K562 (cell line): ENCODE measurements around the gene CRB2. TPM values are rescaled to one million over a fixed set of nuclear protein-coding genes. Genes with fewer than 3 reads are reported as not detected.
A peak's percentile ranks its signal among the peaks of the same experiment; 100 is the strongest.

Experiments
- ATF1 ChIP-seq, 2 experiments: fragments of 450-650 bp in 1 of 2; IDR thresholded peaks; 2 replicates each; pipeline ENCODE4 v1.6.1; 2016; ENCODE audit warnings: missing compliant biosample characterization in 1 of 2, missing genetic modification characterization in 1 of 2
- ATF2 ChIP-seq: sonication (generic); formaldehyde crosslinking; IDR thresholded peaks from 2 replicates; pipeline ENCODE4 v1.8.1; 2022; ENCODE audit warnings: missing genetic modification reagents
- BRD9 ChIP-seq: fragments of 450-650 bp; IDR thresholded peaks from 2 replicates; pipeline ENCODE4 v1.6.1; 2018; ENCODE audit warnings: low read depth; ENCODE audit not compliant: partially characterized antibody
- CBX1 ChIP-seq: sonication (generic); IDR thresholded peaks from 2 replicates; pipeline ENCODE4 v1.6.1; 2016; ENCODE audit warnings: antibody characterized with exemption, low read depth, mild to moderate bottlenecking
- EHMT2 ChIP-seq: fragments of 450-650 bp; IDR thresholded peaks from 2 replicates; pipeline ENCODE4 v1.6.1; 2018; ENCODE audit warnings: antibody characterized with exemption
- EP300 ChIP-seq: IDR thresholded peaks from 2 replicates; pipeline ENCODE4 v1.6.1; 2012; ENCODE audit warnings: low read length, improper control_type of control experiment
- FOXP1 ChIP-seq: sonication (generic); formaldehyde crosslinking; IDR thresholded peaks from 2 replicates; pipeline ENCODE4 v1.8.0; 2022; ENCODE audit warnings: mild to moderate bottlenecking, missing genetic modification reagents
- HDGF ChIP-seq: fragments of 450-650 bp; IDR thresholded peaks from 2 replicates; pipeline ENCODE4 v1.6.1; 2016
- ILK ChIP-seq: fragments of 450-650 bp; IDR thresholded peaks from 2 replicates; pipeline ENCODE4 v1.6.1; 2016; ENCODE audit warnings: missing genetic modification characterization, low read depth, mild to moderate bottlenecking, missing compliant biosample characterization, moderate library complexity, borderline replicate concordance
- KDM4B ChIP-seq, 2 experiments: fragments of 450-650 bp in 1 of 2; sonication (generic) in 1 of 2; IDR thresholded peaks; 2 replicates each; pipeline ENCODE4 v1.6.1; 2016 to 2017; ENCODE audit warnings: borderline replicate concordance in 2 of 2, antibody characterized with exemption in 1 of 2, low read depth in 1 of 2, mild to moderate bottlenecking in 1 of 2
- KLF1 ChIP-seq: fragments of 450-650 bp; IDR thresholded peaks from 2 replicates; pipeline ENCODE4 v1.6.1; 2016; ENCODE audit warnings: missing genetic modification characterization, missing compliant biosample characterization
- MITF ChIP-seq: IDR thresholded peaks from 2 replicates; pipeline ENCODE4 v1.6.1; 2014; ENCODE audit warnings: antibody characterized with exemption
- NBN ChIP-seq: fragments of 450-650 bp; IDR thresholded peaks from 2 replicates; pipeline ENCODE4 v1.6.1; 2016; ENCODE audit warnings: low read depth, mild to moderate bottlenecking
- NONO ChIP-seq, 2 experiments: fragments of 200-400 bp in 1 of 2; fragments of 450-650 bp in 1 of 2; formaldehyde crosslinking in 1 of 2; IDR thresholded peaks; 2 replicates each; pipeline ENCODE4 v1.6.1; 2017; ENCODE audit warnings: low read depth in 2 of 2, mild to moderate bottlenecking in 2 of 2, moderate library complexity in 2 of 2, low read length in 1 of 2
- NUFIP1 ChIP-seq: fragments of 450-650 bp; IDR thresholded peaks from 2 replicates; pipeline ENCODE4 v1.6.1; 2018; ENCODE audit not compliant: partially characterized antibody
- PRMT5 ChIP-seq: sonication (generic); formaldehyde crosslinking; IDR thresholded peaks from 2 replicates; pipeline ENCODE4 v1.5.0; 2020; ENCODE audit warnings: missing genetic modification reagents
- RAD51 ChIP-seq: fragments of 450-650 bp; IDR thresholded peaks from 2 replicates; pipeline ENCODE4 v1.7.1; 2016; ENCODE audit warnings: low read depth, mild to moderate bottlenecking, borderline replicate concordance
- RBFOX2 ChIP-seq: fragments of 200-400 bp; formaldehyde crosslinking; IDR thresholded peaks from 2 replicates; pipeline ENCODE4 v1.6.1; 2017; ENCODE audit warnings: low read depth, mild to moderate bottlenecking, low read length, moderate library complexity
- TEAD4 ChIP-seq, 2 experiments: sonication (generic) in 1 of 2; formaldehyde crosslinking in 1 of 2; IDR thresholded peaks; 2 replicates each; pipeline versions ENCODE4 v1.6.1 to v1.8.0; 2012 to 2022; ENCODE audit warnings: borderline replicate concordance in 1 of 2, inconsistent platforms in 1 of 2, low read length in 1 of 2, mild to moderate bottlenecking in 1 of 2, missing genetic modification reagents in 1 of 2
- ZMIZ1 ChIP-seq, 2 experiments: fragments of 150-350 bp in 1 of 2; IDR thresholded peaks; 2 replicates each; pipeline ENCODE4 v1.6.1; 2012 to 2016; ENCODE audit warnings: low read depth in 2 of 2, low read length in 2 of 2, mild to moderate bottlenecking in 1 of 2, moderate library complexity in 1 of 2
- ZNF197 ChIP-seq: fragments of 200-800 bp; sonication (Bioruptor generic); IDR thresholded peaks from 2 replicates; pipeline ENCODE4 v1.6.1; 2016; ENCODE audit warnings: low read depth, missing genetic modification characterization, missing compliant biosample characterization
- polyA plus RNA-seq, 8 experiments: library from polyadenylated mRNA; depleted of rRNA in 4 of 8; stranded (reverse) in 5 of 8; unstranded in 3 of 8; fragments of >200 nt; fragmentation: Nextera tagmentation in 2 of 8; fragmentation: Illumina TruSeq in 1 of 8; extraction: Ambion mirVana in 2 of 8; extraction: Trizol in 1 of 8; gene quantifications; 2 replicates each; pipeline versions ENCODE4 v1.2.1 to v1.2.3, GENCODE V29; 2011 to 2014; ENCODE audit warnings: inconsistent platforms in 1 of 8, missing spikeins in 1 of 8
- total RNA-seq, 7 experiments: library from RNA; depleted of rRNA in 6 of 7; stranded (reverse); fragments of >200 nt in 6 of 7; fragmentation: Illumina TruSeq in 2 of 7; extraction: Trizol in 2 of 7; gene quantifications; 2 replicates each; pipeline versions ENCODE4 v1.2.1 to v1.2.3, GENCODE V29; 2011 to 2021; ENCODE audit warnings: low replicate concordance in 1 of 7

Gene CRB2
- total and polyA plus RNA-seq, 9 of the 15 experiments (the other 6 are each of a cell fraction or from before 2014, with no cell fraction given): 0.13 to 1.2 (median 0.25) TPM; not detected in 2

GRCh38 chr9:123343443-123344191 lies 12.4 kb upstream of the CRB2 start (continued):
- TF ChIP-seq ZMIZ1 (IDR thresholded peaks at IDR 0.05; ENCODE audit: low read depth in 2 of 2, low read length in 2 of 2): no peak
- TF ChIP-seq TEAD4 (IDR thresholded peaks at IDR 0.05; ENCODE audit: low read length): no peak; the same call in 1 of the 2 replicates
- no peak for TF ChIP-seq TEAD4 (CRISPR knock-in tag; IDR thresholded peaks at IDR 0.05; ENCODE audit: borderline replicate concordance)
- TF ChIP-seq FOXP1 (CRISPR knock-in tag): no peak
- TF ChIP-seq KDM4B (IDR thresholded peaks at IDR 0.05; ENCODE audit: borderline replicate concordance in 2 of 2, low read depth in 1 of 2): peak in 1 of 2 experiments; percentile 40; a peak in 1 of 4 replicates
- TF ChIP-seq CBX1: no peak
- no peak for TF ChIP-seq ATF2 (CRISPR knock-in tag)
- TF ChIP-seq KLF1: 0 out of 2 replicates have a peak, but pooled peaks have one; percentile 29
- TF ChIP-seq ATF1 (CRISPR knock-in tag; IDR thresholded peaks at IDR 0.05): no peak
- TF ChIP-seq ATF1 (tag; IDR thresholded peaks at IDR 0.05): no peak
- TF ChIP-seq NONO (IDR thresholded peaks at IDR 0.05; ENCODE audit: low read depth in 2 of 2, low read length in 1 of 2): no peak
- no peak for TF ChIP-seq NUFIP1
- TF ChIP-seq HDGF: 0 out of 2 replicates have a peak, but pooled peaks have one; percentile 30
- no peak for TF ChIP-seq PRMT5 (CRISPR knock-in tag)
- TF ChIP-seq BRD9: peak; percentile 29
- TF ChIP-seq RAD51: 0 out of 2 replicates have a peak, but pooled peaks have one; percentile 13
- TF ChIP-seq EP300: no peak; the same call in 1 of the 2 replicates
- peak; percentile 38; the same call in 1 of the 2 replicates for TF ChIP-seq RBFOX2
- no peak for TF ChIP-seq ZNF197 (CRISPR knock-in tag)
- no peak for TF ChIP-seq NBN
- TF ChIP-seq MITF: no peak
- peak; percentile 15; the same call in 1 of the 2 replicates for TF ChIP-seq EHMT2
- no peak for TF ChIP-seq ILK (tag)
